ENCODE data around the gene VPS35. TPM values are rescaled to one million over a fixed set of nuclear protein-coding genes. Genes with fewer than 3 reads are reported as not detected.

Gene VPS35
- total and polyA plus RNA-seq, 10 of the 15 experiments (the other 5 are each of a cell fraction or from before 2014, with no cell fraction given), result 28.5 to 125 (median 60.6) TPM

Other genes starting within 250 kb of the VPS35 start
- gene SHCBP1, start 67.8 kb downstream of the VPS35 start, total RNA-seq (2014; rRNA removed), result 26.2 and 36.9 TPM in 2 replicates
- 29.5 and 30.5 TPM in 2 replicates for gene SHCBP1, start 67.8 kb downstream of the VPS35 start, total RNA-seq (2014; rRNA removed; fragmentation: Illumina TruSeq; extraction: Trizol)
- 25.3 and 29.8 TPM in 2 replicates for gene SHCBP1, start 67.8 kb downstream of the VPS35 start, total RNA-seq (2021)
- gene SHCBP1, start 67.8 kb downstream of the VPS35 start, polyA plus RNA-seq (2011; rRNA removed), result 38.9 and 51.0 TPM in 2 replicates
- 32.4 and 45.6 TPM in 2 replicates for gene SHCBP1, start 67.8 kb downstream of the VPS35 start, polyA plus RNA-seq (2014; fragmentation: Illumina TruSeq; extraction: Trizol)
- 10 to 100 TPM in 1 of 2 experiments, 1 to 10 TPM in 1; 9.5 to 17.5 TPM for gene SHCBP1, start 67.8 kb downstream of the VPS35 start, polyA plus RNA-seq (2014; fragmentation: Nextera tagmentation; extraction: Ambion mirVana)
- gene SHCBP1, start 67.8 kb downstream of the VPS35 start, polyA plus RNA-seq (2014; rRNA removed), result 28.4 and 29.9 TPM in 2 replicates
- gene SHCBP1, start 67.8 kb downstream of the VPS35 start, polyA plus RNA-seq (2016; fragmentation: Nextera tagmentation; extraction: Ambion mirVana), result 10 to 100 TPM; 73.0 to 73.3 TPM
- gene ORC6, start 481 bp upstream of the VPS35 start, total RNA-seq (2014; rRNA removed), result 46.0 and 46.9 TPM in 2 replicates
- gene ORC6, start 481 bp upstream of the VPS35 start, total RNA-seq (2014; rRNA removed; fragmentation: Illumina TruSeq; extraction: Trizol), result 50.1 and 52.2 TPM in 2 replicates
- 33.8 and 36.3 TPM in 2 replicates for gene ORC6, start 481 bp upstream of the VPS35 start, total RNA-seq (2021)
- 40.2 and 49.1 TPM in 2 replicates for gene ORC6, start 481 bp upstream of the VPS35 start, polyA plus RNA-seq (2011; rRNA removed)
- 54.9 and 64.8 TPM in 2 replicates for gene ORC6, start 481 bp upstream of the VPS35 start, polyA plus RNA-seq (2014; fragmentation: Illumina TruSeq; extraction: Trizol)
- 10 to 100 TPM; 25.7 to 37.8 TPM for gene ORC6, start 481 bp upstream of the VPS35 start, polyA plus RNA-seq (2014; fragmentation: Nextera tagmentation; extraction: Ambion mirVana)
- gene ORC6, start 481 bp upstream of the VPS35 start, polyA plus RNA-seq (2014; rRNA removed), result 64.0 and 68.6 TPM in 2 replicates
- gene ORC6, start 481 bp upstream of the VPS35 start, polyA plus RNA-seq (2016; fragmentation: Nextera tagmentation; extraction: Ambion mirVana), result 10 to 100 TPM; 84.7 to 88.5 TPM
- gene MYLK3, start 59.2 kb upstream of the VPS35 start, total RNA-seq (2014; rRNA removed), result 0.27 and 0.28 TPM in 2 replicates
- 0.14 and 0.27 TPM in 2 replicates for gene MYLK3, start 59.2 kb upstream of the VPS35 start, total RNA-seq (2014; rRNA removed; fragmentation: Illumina TruSeq; extraction: Trizol)
- 0.37 and 0.46 TPM in 2 replicates for gene MYLK3, start 59.2 kb upstream of the VPS35 start, total RNA-seq (2021)
- gene MYLK3, start 59.2 kb upstream of the VPS35 start, polyA plus RNA-seq (2011; rRNA removed), result 0.15 and 0.20 TPM in 2 replicates
- gene MYLK3, start 59.2 kb upstream of the VPS35 start, polyA plus RNA-seq (2014; fragmentation: Illumina TruSeq; extraction: Trizol), result 0.12 and 0.14 TPM in 2 replicates
- gene MYLK3, start 59.2 kb upstream of the VPS35 start, polyA plus RNA-seq (2014; fragmentation: Nextera tagmentation; extraction: Ambion mirVana), result under 1 TPM; 0.02 to 0.05 TPM
- 0.17 and 0.37 TPM in 2 replicates for gene MYLK3, start 59.2 kb upstream of the VPS35 start, polyA plus RNA-seq (2014; rRNA removed)
- gene MYLK3, start 59.2 kb upstream of the VPS35 start, polyA plus RNA-seq (2016; fragmentation: Nextera tagmentation; extraction: Ambion mirVana), result under 1 TPM; 0.18 to 0.21 TPM
- gene C16orf87, start 142.0 kb upstream of the VPS35 start, total RNA-seq (2014; rRNA removed), result 18.4 and 24.3 TPM in 2 replicates
- gene C16orf87, start 142.0 kb upstream of the VPS35 start, total RNA-seq (2014; rRNA removed; fragmentation: Illumina TruSeq; extraction: Trizol), result 32.6 and 34.9 TPM in 2 replicates
- 21.8 and 21.9 TPM in 2 replicates for gene C16orf87, start 142.0 kb upstream of the VPS35 start, total RNA-seq (2021)
- gene C16orf87, start 142.0 kb upstream of the VPS35 start, polyA plus RNA-seq (2011; rRNA removed), result 19.7 and 30.8 TPM in 2 replicates
- 29.3 and 40.1 TPM in 2 replicates for gene C16orf87, start 142.0 kb upstream of the VPS35 start, polyA plus RNA-seq (2014; fragmentation: Illumina TruSeq; extraction: Trizol)
- gene C16orf87, start 142.0 kb upstream of the VPS35 start, polyA plus RNA-seq (2014; fragmentation: Nextera tagmentation; extraction: Ambion mirVana), result 10 to 100 TPM; 49.0 to 51.8 TPM
- 16.8 and 18.5 TPM in 2 replicates for gene C16orf87, start 142.0 kb upstream of the VPS35 start, polyA plus RNA-seq (2014; rRNA removed)
- gene C16orf87, start 142.0 kb upstream of the VPS35 start, polyA plus RNA-seq (2016; fragmentation: Nextera tagmentation; extraction: Ambion mirVana), result 10 to 100 TPM; 69.8 to 72.6 TPM
- 3.8 and 3.9 TPM in 2 replicates for gene GPT2, start 195.2 kb upstream of the VPS35 start, total RNA-seq (2014; rRNA removed)
- 2.2 and 2.8 TPM in 2 replicates for gene GPT2, start 195.2 kb upstream of the VPS35 start, total RNA-seq (2014; rRNA removed; fragmentation: Illumina TruSeq; extraction: Trizol)
- gene GPT2, start 195.2 kb upstream of the VPS35 start, total RNA-seq (2021), result 5.9 and 8.5 TPM in 2 replicates
- 5.7 and 9.2 TPM in 2 replicates for gene GPT2, start 195.2 kb upstream of the VPS35 start, polyA plus RNA-seq (2011; rRNA removed)
- gene GPT2, start 195.2 kb upstream of the VPS35 start, polyA plus RNA-seq (2014; fragmentation: Illumina TruSeq; extraction: Trizol), result 1.4 and 4.0 TPM in 2 replicates
- under 1 TPM; 0.45 to 0.80 TPM for gene GPT2, start 195.2 kb upstream of the VPS35 start, polyA plus RNA-seq (2014; fragmentation: Nextera tagmentation; extraction: Ambion mirVana)
- gene GPT2, start 195.2 kb upstream of the VPS35 start, polyA plus RNA-seq (2014; rRNA removed), result 4.5 and 4.7 TPM in 2 replicates
- 1 to 10 TPM; 9.0 to 9.9 TPM for gene GPT2, start 195.2 kb upstream of the VPS35 start, polyA plus RNA-seq (2016; fragmentation: Nextera tagmentation; extraction: Ambion mirVana)

Data from GM12878 (cell line).